OCI-LY7 (cell line): ENCODE results near the gene FOXO3. TPM values are rescaled to one million over a fixed set of nuclear protein-coding genes. Genes with fewer than 3 reads are reported as not detected.

Experiments used
- BruUV-seq: library from RNA; stranded (reverse); fragments of 400-500 nt; replicated peaks from 2 replicates; lab custom pipeline; 2021; lab: Mats Ljungman, UMichigan
- CTCF ChIA-PET: fragments of 300-600 bp; sonication (Branson Sonifier 250); formaldehyde crosslinking; loops from one replicate; lab custom pipeline; 2022; ENCODE audit warnings: antibody characterized with exemption; ENCODE audit not compliant: unreplicated experiment; lab: Charles Lee
- POLR2A ChIA-PET: fragments of 300-600 bp; sonication (Branson Sonifier 250); formaldehyde crosslinking; loops from one replicate; lab custom pipeline; 2022; ENCODE audit warnings: antibody characterized with exemption; lab: Charles Lee
- DNase-seq: peaks from one replicate; pipeline ENCODE4 v3.0.0-alpha.2; 2015; ENCODE audit warnings: low spot score
- H2AFZ ChIP-seq: fragments of 200-600 bp; sonication (generic), shearing (Covaris generic); 2 replicates; pipeline ENCODE4 v1.6.1; 2014; ENCODE audit warnings: mild to moderate bottlenecking, antibody characterized with exemption, low read length, moderate library complexity
- H3K27ac ChIP-seq: fragments of 200-600 bp; sonication (generic); 2 replicates; pipeline ENCODE4 v1.5.1; 2014; ENCODE audit warnings: mixed run types, low read depth, mild to moderate bottlenecking, moderate library complexity, low read length, inconsistent platforms; ENCODE audit not compliant: poor library complexity, severe bottlenecking
- H3K36me3 ChIP-seq: fragments of 200-600 bp; sonication (generic); 2 replicates; pipeline ENCODE4 v1.6.1; 2014; ENCODE audit warnings: mild to moderate bottlenecking, antibody characterized with exemption, low read length, moderate library complexity, mixed read lengths; ENCODE audit not compliant: insufficient read depth
- H3K4me1 ChIP-seq: fragments of 200-600 bp; sonication (generic); 2 replicates; pipeline ENCODE4 v1.5.1; 2014; ENCODE audit warnings: mild to moderate bottlenecking, low read length; ENCODE audit not compliant: insufficient read depth, poor library complexity, severe bottlenecking
- H3K4me2 ChIP-seq: fragments of 200-600 bp; sonication (generic); 2 replicates; pipeline ENCODE4 v1.6.1; 2014; ENCODE audit warnings: mild to moderate bottlenecking, low read length
- H3K4me3 ChIP-seq: fragments of 200-600 bp; sonication (generic); 2 replicates; pipeline ENCODE4 v1.5.1; 2014; ENCODE audit warnings: mild to moderate bottlenecking, low read depth, low read length; ENCODE audit not compliant: poor library complexity, severe bottlenecking
- H3K79me2 ChIP-seq: fragments of 200-600 bp; sonication (generic); 2 replicates; pipeline ENCODE4 v1.6.1; 2016; ENCODE audit warnings: low read depth, mild to moderate bottlenecking, low read length, moderate library complexity, mixed read lengths; ENCODE audit not compliant: insufficient read depth
- H3K9me2 ChIP-seq: fragments of 200-600 bp; sonication (generic); 2 replicates; pipeline ENCODE4 v1.6.1; 2016; ENCODE audit warnings: mild to moderate bottlenecking, low read length, mixed read lengths; ENCODE audit not compliant: insufficient read depth
- H3K9me3 ChIP-seq: fragments of 200-600 bp; sonication (generic); 2 replicates; pipeline ENCODE4 v1.6.1; 2014; ENCODE audit warnings: mild to moderate bottlenecking, mixed run types, low read length, mixed read lengths
- H4K20me1 ChIP-seq: fragments of 200-600 bp; sonication (generic); 2 replicates; pipeline ENCODE4 v1.6.1; 2014; ENCODE audit warnings: mild to moderate bottlenecking, antibody characterized with exemption, low read length, moderate library complexity, mixed read lengths; ENCODE audit not compliant: insufficient read depth
- CTCF ChIP-seq: fragments of 200-600 bp; sonication (generic); conservative IDR thresholded peaks from 2 replicates; pipeline ENCODE4 v1.5.1; 2014; ENCODE audit warnings: mild to moderate bottlenecking, antibody characterized with exemption, low read length, moderate library complexity, mixed read lengths
- EZH2phosphoT487 ChIP-seq: fragments of 200-600 bp; sonication (generic); IDR thresholded peaks from 2 replicates; pipeline ENCODE4 v1.6.1; 2018; ENCODE audit warnings: low read depth, borderline replicate concordance, mild to moderate bottlenecking, mixed run types, antibody characterized with exemption, low read length, moderate library complexity, mixed read lengths
- intact Hi-C: fragments of 100-400 bp; cut with micrococcal nuclease; formaldehyde crosslinking; loops from one replicate; pipeline ENCODE4 v1.10.0; 2022; ENCODE audit not compliant: unreplicated experiment
- small RNA-seq: library from RNA; depleted of rRNA; stranded (forward); fragments of <200 nt; gene quantifications from one replicate; pipeline ENCODE3, GENCODE V24; 2014
- total RNA-seq, 2 experiments: library from RNA; depleted of rRNA in 1 of 2; stranded (reverse); fragments of >200 nt in 1 of 2; shearing (Covaris generic) in 1 of 2; gene quantifications; 2 replicates each; pipeline ENCODE4 v1.2.3, GENCODE V29; 2014 to 2022

Gene FOXO3
- total RNA-seq, 2 experiments from 2014 or later, result 3.8 to 9.9 TPM

GRCh38 chr6:108733051-108733450 lies 172.3 kb downstream of the FOXO3 start:
- ChIA-PET POLR2A (interaction anchor here (0.6 to 1.0 kb wide), 3 partner anchors 12 to 20 kb away, joined by 3 to 4 read pairs (median 3); no protein-coding TSS in a partner anchor), CTCF (no interaction called here)
- H3K4me2 ChIP-seq, result 0 out of 2 replicates have a peak overlapping the region, but pooled peaks have one; percentile 46
- no peaks in the 10 kb centered on the region for H3K9me2 ChIP-seq
- TF ChIP-seq EZH2phosphoT487, result no peak
- TF ChIP-seq CTCF, result no peak
- H3K9me3 ChIP-seq, result no peaks in the 10 kb centered on the region
- DNase-seq, result no peak
- no peak overlapping the region for H3K4me3 ChIP-seq
- intact Hi-C loops, result no loop called here
- no peaks in the 10 kb centered on the region for H4K20me1 ChIP-seq
- no peaks in the 10 kb centered on the region for H3K79me2 ChIP-seq
- BruUV-seq, result no TSS peak
- peaks cover 18% of the 10 kb centered on the region for H3K4me1 ChIP-seq
- H3K27ac ChIP-seq, result no peak overlapping the region
- no peak overlapping the region for H2AFZ ChIP-seq
- no peaks in the 10 kb centered on the region for H3K36me3 ChIP-seq

DNA sequence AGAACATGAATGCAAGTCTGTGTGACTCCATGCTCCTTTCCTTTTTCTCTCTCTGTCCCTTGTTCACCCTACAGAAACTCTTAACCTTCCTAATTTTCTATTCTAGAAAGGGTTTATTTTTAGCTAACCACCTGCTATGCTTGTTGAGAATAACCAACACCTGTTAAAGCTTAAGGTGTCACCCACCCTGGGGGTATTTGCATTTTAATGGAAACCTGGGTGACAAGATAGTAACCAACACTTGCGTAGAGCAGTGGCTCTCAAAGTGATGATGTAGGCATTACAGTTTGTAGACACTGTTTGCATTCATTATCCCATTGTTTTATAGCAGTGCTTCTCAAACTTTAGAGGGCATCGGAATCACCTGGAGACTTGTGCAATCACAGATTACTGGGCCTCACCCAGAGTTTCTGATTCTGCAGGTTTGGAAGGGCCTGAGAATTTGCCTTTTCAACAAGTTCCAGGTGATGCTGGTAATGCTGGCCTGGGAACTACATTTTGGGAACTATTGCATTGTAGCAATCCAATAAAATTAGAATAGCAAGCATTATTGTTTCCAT lies 173.1 kb downstream of the FOXO3 start:
- TF ChIP-seq CTCF, result no peak
- TF ChIP-seq EZH2phosphoT487, result no peak
- Histone ChIP-seq H3K4me3 (no peak overlapping the region), H3K27ac (no peak overlapping the region), H3K9me2 (no peaks in the 10 kb centered on the region), H3K36me3 (no peaks in the 10 kb centered on the region), H3K9me3 (no peaks in the 10 kb centered on the region), H2AFZ (no peak overlapping the region), H3K4me1 (peaks cover 18% of the 10 kb centered on the region), H3K79me2 (no peaks in the 10 kb centered on the region), H4K20me1 (no peaks in the 10 kb centered on the region), H3K4me2 (peak overlapping the region; percentile 46)
- ChIA-PET CTCF (interaction anchor here (0.6 kb wide), 2 partner anchors 33 to 42 kb away, joined by 3 read pairs; no protein-coding TSS in a partner anchor), POLR2A (interaction anchor here (1.0 kb wide), 1 partner anchor 21 kb away, joined by 3 read pairs; no protein-coding TSS in a partner anchor)
- intact Hi-C loops, result no loop called here
- peak; percentile 30 for DNase-seq
- no TSS peak for BruUV-seq

Small RNA genes lying within 50 kb of the gene (small RNA-seq; reads per million reads assigned to genes)
- gene AL391646.1 (not detected), gene SUMO2P8 (not detected)
